Cardiac muscle cell (in vitro differentiated cells and primary cell): ENCODE data around the gene SMC1B. TPM values are rescaled to one million over a fixed set of nuclear protein-coding genes. Genes with fewer than 3 reads are reported as not detected.
"Not testable (repeated sequence)": the region's sequence is repeated elsewhere in the genome, so short reads cannot be mapped to it uniquely, and the experiment has no call there.

Experiments used
- DNase-seq, 2 donors: peaks; one replicate each; pipeline versions ENCODE4 v3.0.0 to v3.0.0-alpha.2; 2010 to 2017; ENCODE audit warnings: low read depth in 1 of 2, low spot score in 1 of 2
- H3K27ac ChIP-seq: fragments of 200-600 bp; sonication (generic); 2 replicates; pipeline ENCODE4 v1.5.1; 2016
- H3K27me3 ChIP-seq: fragments of 200-600 bp; sonication (generic); 2 replicates; pipeline ENCODE4 v1.6.0; 2016; ENCODE audit warnings: control low read depth
- H3K36me3 ChIP-seq: fragments of 200-600 bp; sonication (generic); 2 replicates; pipeline ENCODE4 v1.5.1; 2016; ENCODE audit warnings: control low read depth
- H3K4me1 ChIP-seq: fragments of 200-600 bp; sonication (generic); 2 replicates; pipeline ENCODE4 v1.8.1; 2017; ENCODE audit warnings: low read depth, mild to moderate bottlenecking, mixed run types
- H3K4me3 ChIP-seq: fragments of 200-600 bp; sonication (generic); 2 replicates; pipeline ENCODE4 v1.5.1; 2016; ENCODE audit warnings: mild to moderate bottlenecking
- H3K9me3 ChIP-seq: fragments of 200-600 bp; sonication (generic); 2 replicates; pipeline ENCODE4 v1.5.1; 2017; ENCODE audit warnings: low read depth, mild to moderate bottlenecking, control low read depth
- CTCF ChIP-seq: IDR thresholded peaks from 2 replicates; pipeline ENCODE4 v1.5.1; 2012; ENCODE audit warnings: low read depth, mild to moderate bottlenecking, low read length
- polyA plus RNA-seq: library from polyadenylated mRNA; unstranded; fragments of >200 nt; fragmentation: Nextera tagmentation; extraction: Ambion mirVana; gene quantifications from 2 replicates; pipeline ENCODE4 v1.2.1, GENCODE V29; 2016
- total RNA-seq: library from RNA; depleted of rRNA; stranded (reverse); fragments of >200 nt; gene quantifications from 2 replicates; pipeline ENCODE4 v1.2.3, GENCODE V29; 2016

SMC1B gene
- total and polyA plus RNA-seq, 2 experiments from 2014 or later = 0.15 TPM; not detected in 1

- no peak for DNase-seq
- H3K27ac ChIP-seq = no peak overlapping the region
- no peak for TF ChIP-seq CTCF
- no peak overlapping the region for H3K4me3 ChIP-seq
- peaks cover 18% of the 10 kb centered on the region for H3K4me1 ChIP-seq
- H3K36me3 ChIP-seq = peaks cover 32% of the 10 kb centered on the region
- H3K9me3 ChIP-seq = no peaks in the 10 kb centered on the region
- H3K27me3 ChIP-seq = no peaks in the 10 kb centered on the region
Measured at GRCh38 chr22:45328822-45329529, 84.4 kb downstream of the SMC1B start.

GRCh38 chr22:45328261-45328660 lies 85.1 kb downstream of the SMC1B start:
- not testable (repeated sequence) for H3K9me3 ChIP-seq, H3K27ac ChIP-seq, DNase-seq, H3K27me3 ChIP-seq, H3K4me3 ChIP-seq
- Histone ChIP-seq H3K36me3 (peaks cover 35% of the 10 kb centered on the region), H3K4me1 (peaks cover 15% of the 10 kb centered on the region)

GRCh38 chr22:45324311-45324711 lies 89.1 kb downstream of the SMC1B start:
- Histone ChIP-seq H3K27me3 (no peaks in the 10 kb centered on the region), H3K4me1 (peaks cover 18% of the 10 kb centered on the region), H3K27ac (no peak overlapping the region), H3K4me3 (no peak overlapping the region), H3K36me3 (peaks cover 19% of the 10 kb centered on the region), H3K9me3 (no peaks in the 10 kb centered on the region)
- no peak for TF ChIP-seq CTCF
- DNase-seq = no peak

- Histone ChIP-seq H3K36me3 (peaks cover 13% of the 10 kb centered on the region), H3K27me3 (no peaks in the 10 kb centered on the region), H3K4me3 (no peak overlapping the region), H3K27ac (no peak overlapping the region), H3K9me3 (no peaks in the 10 kb centered on the region), H3K4me1 (peaks cover 24% of the 10 kb centered on the region)
- TF ChIP-seq CTCF = no peak
- no peak for DNase-seq
Measured at GRCh38 chr22:45323695-45324094, 89.7 kb downstream of the SMC1B start.

- TF ChIP-seq CTCF = no peak
- H3K27me3 ChIP-seq = no peaks in the 10 kb centered on the region
- H3K4me3 ChIP-seq = no peak overlapping the region
- H3K36me3 ChIP-seq = peaks cover 13% of the 10 kb centered on the region
- no peak overlapping the region for H3K27ac ChIP-seq
- H3K4me1 ChIP-seq = peaks cover 31% of the 10 kb centered on the region
- no peaks in the 10 kb centered on the region for H3K9me3 ChIP-seq
- DNase-seq = no peak
Measured at GRCh38 chr22:45322873-45323525, 90.4 kb downstream of the SMC1B start.

- no peak overlapping the region for H3K27ac ChIP-seq
- H3K36me3 ChIP-seq = peaks cover 13% of the 10 kb centered on the region
- no peak for TF ChIP-seq CTCF
Measured at GRCh38 chr22:45321827-45322226, 91.6 kb downstream of the SMC1B start.

More at GRCh38 chr22:45321827-45322226, 91.6 kb downstream of the SMC1B start:
- H3K4me1 ChIP-seq = peaks cover 43% of the 10 kb centered on the region
- no peak for DNase-seq
- no peaks in the 10 kb centered on the region for H3K9me3 ChIP-seq
- H3K27me3 ChIP-seq = no peaks in the 10 kb centered on the region
- H3K4me3 ChIP-seq = no peak overlapping the region
